ENCODE data around the gene TMEM151B.
A peak's percentile ranks its signal among the peaks of the same experiment; 100 is the strongest.

TMEM151B gene

DNA sequence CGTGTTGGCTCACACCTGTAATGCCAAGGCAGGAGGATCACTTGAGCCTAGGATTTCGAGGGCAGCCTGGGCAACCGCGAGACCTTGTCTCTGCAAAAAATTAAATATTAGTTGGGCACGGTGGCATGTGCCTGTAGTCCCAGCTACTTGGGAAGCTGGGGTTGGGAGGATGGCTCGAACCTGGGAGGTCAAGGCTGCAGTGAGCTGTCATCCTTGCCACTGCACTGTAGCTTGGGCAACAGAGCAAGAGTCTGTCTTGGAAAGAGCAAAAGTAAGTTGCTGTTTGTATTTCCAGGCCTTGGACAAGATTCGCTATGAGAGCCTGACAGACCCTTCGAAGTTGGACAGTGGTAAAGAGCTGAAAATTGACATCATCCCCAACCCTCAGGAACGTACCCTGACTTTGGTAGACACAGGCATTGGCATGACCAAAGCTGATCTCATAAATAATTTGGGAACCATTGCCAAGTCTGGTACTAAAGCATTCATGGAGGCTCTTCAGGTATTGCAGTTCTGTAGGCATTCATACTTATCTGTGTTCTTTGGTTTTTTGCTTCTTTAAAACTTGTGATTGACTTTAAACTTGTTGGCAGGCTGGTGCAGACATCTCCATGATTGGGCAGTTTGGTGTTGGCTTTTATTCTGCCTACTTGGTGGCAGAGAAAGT is 21.0 kb upstream of the TMEM151B start:
- no peak for FAIRE-seq
- TF ChIP-seq TAF1 (IDR thresholded peaks at IDR 0.05; ENCODE audit: low read depth, low read length) (no peak), POLR2A (IDR thresholded peaks at IDR 0.05; ENCODE audit: low read depth, low read length) (0 out of 2 replicates have a peak, but pooled peaks have one; percentile 30)

DNA sequence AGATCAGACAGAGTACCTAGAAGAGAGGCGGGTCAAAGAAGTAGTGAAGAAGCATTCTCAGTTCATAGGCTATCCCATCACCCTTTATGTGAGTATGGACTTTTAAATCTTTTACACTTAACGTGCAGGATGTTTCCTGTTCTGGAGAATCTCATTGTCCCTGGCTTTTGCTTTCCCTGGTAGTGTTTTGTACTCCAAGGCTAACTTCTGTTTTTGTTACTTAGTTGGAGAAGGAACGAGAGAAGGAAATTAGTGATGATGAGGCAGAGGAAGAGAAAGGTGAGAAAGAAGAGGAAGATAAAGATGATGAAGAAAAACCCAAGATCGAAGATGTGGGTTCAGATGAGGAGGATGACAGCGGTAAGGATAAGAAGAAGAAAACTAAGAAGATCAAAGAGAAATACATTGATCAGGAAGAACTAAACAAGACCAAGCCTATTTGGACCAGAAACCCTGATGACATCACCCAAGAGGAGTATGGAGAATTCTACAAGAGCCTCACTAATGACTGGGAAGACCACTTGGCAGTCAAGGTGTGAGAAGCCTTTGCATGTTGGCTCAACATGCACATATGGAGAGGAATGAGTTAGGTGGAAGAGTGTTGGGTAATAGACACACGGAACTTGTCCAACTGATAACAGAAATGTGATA is 20.1 kb upstream of the TMEM151B start:
- DNase-seq (ENCODE audit: insufficient read length, low spot score), result no peak
- FAIRE-seq, result no peak
- TF ChIP-seq PAX5 (IDR thresholded peaks at IDR 0.05; ENCODE audit: insufficient read depth, low read length, severe bottlenecking) (no peak), POLR2A (IDR thresholded peaks at IDR 0.05; ENCODE audit: low read depth, low read length) (no peak), POLR2AphosphoS5 (IDR thresholded peaks at IDR 0.05; ENCODE audit: low read depth, low read length) (no peak), SPI1 (IDR thresholded peaks at IDR 0.05; ENCODE audit: low read depth, low read length) (no peak), POU2F2 (IDR thresholded peaks at IDR 0.05; ENCODE audit: low read depth, low read length) (no peak), TAF1 (IDR thresholded peaks at IDR 0.05; ENCODE audit: low read depth, low read length) (no peak)

More for the DNA sequence above, 21.0 kb upstream of the TMEM151B start:
- DNase-seq (ENCODE audit: insufficient read length, low spot score), result no peak

DNA sequence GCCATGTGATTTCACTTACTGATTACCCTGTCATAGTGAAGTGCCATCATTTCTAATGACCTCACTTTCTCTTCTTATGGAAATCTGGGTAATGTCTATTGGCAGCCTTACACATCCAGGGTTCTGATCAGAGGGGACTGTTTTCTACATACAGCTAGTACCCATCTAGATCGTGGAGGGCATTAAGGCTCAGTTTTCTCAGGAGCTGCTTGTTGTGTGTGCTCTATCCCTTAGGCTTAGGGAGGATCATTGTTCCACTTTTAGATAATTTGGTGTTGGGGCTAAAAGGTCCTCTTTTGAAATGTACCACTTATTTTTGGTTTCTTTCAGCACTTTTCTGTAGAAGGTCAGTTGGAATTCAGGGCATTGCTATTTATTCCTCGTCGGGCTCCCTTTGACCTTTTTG is 19.5 kb upstream of the TMEM151B start:
- no peak for FAIRE-seq
- TF ChIP-seq TAF1 (IDR thresholded peaks at IDR 0.05; ENCODE audit: low read depth, low read length) (no peak), POLR2AphosphoS5 (IDR thresholded peaks at IDR 0.05; ENCODE audit: low read depth, low read length) (peak; percentile 42; the same call in 1 of the 2 replicates), SPI1 (IDR thresholded peaks at IDR 0.05; ENCODE audit: low read depth, low read length) (no peak), PAX5 (IDR thresholded peaks at IDR 0.05; ENCODE audit: insufficient read depth, low read length, severe bottlenecking) (no peak), POLR2A (IDR thresholded peaks at IDR 0.05; ENCODE audit: low read depth, low read length) (peak; percentile 50), POU2F2 (IDR thresholded peaks at IDR 0.05; ENCODE audit: low read depth, low read length) (no peak)
- no peak for DNase-seq (ENCODE audit: insufficient read length, low spot score)

DNA sequence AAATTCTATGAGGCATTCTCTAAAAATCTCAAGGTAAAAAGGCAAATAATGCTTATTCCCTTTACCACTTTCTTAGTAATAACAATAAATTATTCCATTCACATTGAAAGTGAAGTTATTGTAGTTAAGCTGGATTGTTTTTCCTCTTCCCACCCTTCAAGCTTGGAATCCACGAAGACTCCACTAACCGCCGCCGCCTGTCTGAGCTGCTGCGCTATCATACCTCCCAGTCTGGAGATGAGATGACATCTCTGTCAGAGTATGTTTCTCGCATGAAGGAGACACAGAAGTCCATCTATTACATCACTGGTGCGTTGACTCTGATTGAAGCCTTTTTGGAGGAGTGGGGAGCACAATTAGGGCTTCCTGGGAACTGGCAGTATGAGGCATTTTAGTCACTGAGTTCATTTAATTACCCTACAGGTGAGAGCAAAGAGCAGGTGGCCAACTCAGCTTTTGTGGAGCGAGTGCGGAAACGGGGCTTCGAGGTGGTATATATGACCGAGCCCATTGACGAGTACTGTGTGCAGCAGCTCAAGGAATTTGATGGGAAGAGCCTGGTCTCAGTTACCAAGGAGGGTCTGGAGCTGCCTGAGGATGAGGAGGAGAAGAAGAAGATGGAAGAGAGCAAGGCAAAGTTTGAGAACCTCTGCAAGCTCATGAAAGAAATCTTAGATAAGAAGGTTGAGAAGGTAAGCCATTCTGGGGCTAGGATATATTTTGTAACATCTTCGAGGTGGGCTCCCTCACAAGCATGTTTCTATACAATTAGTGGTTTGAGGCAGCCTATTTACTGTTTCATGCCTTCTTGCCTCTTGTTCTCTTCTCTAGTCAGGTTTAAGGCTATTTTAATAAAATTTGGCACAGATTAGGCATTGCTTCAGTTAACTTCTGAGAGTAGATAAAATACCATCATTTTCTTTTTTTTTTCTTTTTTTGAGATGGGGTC is 18.4 kb upstream of the TMEM151B start:
- no peak for TF ChIP-seq PAX5 (IDR thresholded peaks at IDR 0.05; ENCODE audit: insufficient read depth, low read length, severe bottlenecking)
- peak; percentile 62; the same call in 1 of the 2 replicates for TF ChIP-seq POLR2A (IDR thresholded peaks at IDR 0.05; ENCODE audit: low read depth, low read length)
- TF ChIP-seq TAF1 (IDR thresholded peaks at IDR 0.05; ENCODE audit: low read depth, low read length), result no peak
- no peak for DNase-seq (ENCODE audit: insufficient read length, low spot score)
- no peak for FAIRE-seq

DNA sequence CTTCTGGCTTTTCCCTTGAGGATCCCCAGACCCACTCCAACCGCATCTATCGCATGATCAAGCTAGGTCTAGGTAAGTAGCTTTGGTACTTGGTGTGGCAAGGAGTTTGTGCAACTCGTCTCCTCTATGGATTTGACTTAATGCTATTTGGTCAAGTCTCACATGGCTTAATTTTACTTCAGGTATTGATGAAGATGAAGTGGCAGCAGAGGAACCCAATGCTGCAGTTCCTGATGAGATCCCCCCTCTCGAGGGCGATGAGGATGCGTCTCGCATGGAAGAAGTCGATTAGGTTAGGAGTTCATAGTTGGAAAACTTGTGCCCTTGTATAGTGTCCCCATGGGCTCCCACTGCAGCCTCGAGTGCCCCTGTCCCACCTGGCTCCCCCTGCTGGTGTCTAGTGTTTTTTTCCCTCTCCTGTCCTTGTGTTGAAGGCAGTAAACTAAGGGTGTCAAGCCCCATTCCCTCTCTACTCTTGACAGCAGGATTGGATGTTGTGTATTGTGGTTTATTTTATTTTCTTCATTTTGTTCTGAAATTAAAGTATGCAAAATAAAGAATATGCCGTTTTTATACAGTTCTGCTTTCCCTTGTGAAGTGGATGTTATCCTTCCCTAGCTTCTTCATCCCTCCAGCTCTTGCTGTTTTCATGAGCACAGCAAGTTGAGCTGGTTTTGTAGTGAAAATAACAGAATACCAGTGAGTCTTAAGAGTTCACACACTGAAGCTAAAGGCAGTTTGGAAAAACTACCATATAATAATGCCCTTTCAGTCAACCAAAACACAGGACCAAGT is 16.7 kb upstream of the TMEM151B start:
- no peak for FAIRE-seq
- DNase-seq (ENCODE audit: insufficient read length, low spot score), result no peak
- TF ChIP-seq POLR2A (IDR thresholded peaks at IDR 0.05; ENCODE audit: low read depth, low read length), result peak; percentile 22; the same call in 1 of the 2 replicates
- TF ChIP-seq SPI1 (IDR thresholded peaks at IDR 0.05; ENCODE audit: low read depth, low read length), result no peak
- TF ChIP-seq POU2F2 (IDR thresholded peaks at IDR 0.05; ENCODE audit: low read depth, low read length), result peak; percentile 55; the same call in 1 of the 2 replicates
- TF ChIP-seq PAX5 (IDR thresholded peaks at IDR 0.05; ENCODE audit: insufficient read depth, low read length, severe bottlenecking), result no peak
- no peak for TF ChIP-seq TAF1 (IDR thresholded peaks at IDR 0.05; ENCODE audit: low read depth, low read length)
- TF ChIP-seq POLR2AphosphoS5 (IDR thresholded peaks at IDR 0.05; ENCODE audit: low read depth, low read length), result peak; percentile 20; the same call in 1 of the 2 replicates

DNA sequence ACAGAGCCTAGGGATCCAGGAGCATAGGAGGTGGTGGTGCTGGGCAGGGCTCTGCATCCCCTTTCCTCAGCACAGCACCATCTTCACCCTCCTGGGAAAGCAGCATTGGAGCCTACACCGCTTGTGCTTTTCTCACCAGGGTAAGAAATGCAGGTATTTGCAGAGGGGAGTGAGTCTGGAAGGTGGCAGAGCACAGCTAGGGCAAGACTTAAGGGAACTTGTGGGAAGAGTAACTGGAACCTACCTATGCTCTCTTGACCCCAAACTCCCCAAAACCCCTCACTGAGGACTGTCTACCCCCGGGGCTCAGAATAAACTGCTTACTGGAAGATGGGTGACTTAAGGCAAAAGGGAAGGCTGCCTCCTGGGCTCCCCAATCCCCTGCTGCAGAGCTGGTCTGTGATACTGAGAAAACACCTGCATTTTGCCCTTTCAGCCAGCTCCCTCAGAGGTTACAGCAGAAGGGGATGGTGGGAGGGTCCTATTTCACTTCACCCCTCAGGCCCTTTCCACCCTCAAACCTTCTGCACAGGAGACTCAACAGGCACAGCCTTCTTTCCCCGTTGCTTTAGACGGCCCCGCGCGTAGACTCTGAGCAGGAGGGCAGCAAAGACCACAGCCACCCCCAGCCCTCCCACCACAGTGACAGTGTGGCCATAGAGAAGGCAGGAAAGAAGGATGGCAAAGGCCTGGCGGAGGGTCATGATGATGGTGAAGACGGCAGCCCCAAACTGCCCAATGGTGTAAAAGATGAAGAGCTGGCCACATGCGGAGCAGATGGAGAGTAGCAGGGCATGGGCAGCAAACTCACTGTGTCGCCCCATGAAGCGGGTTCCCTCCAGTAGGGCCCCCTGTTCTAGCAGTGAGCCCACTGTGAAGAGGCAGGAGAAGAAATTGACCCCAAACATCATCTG is 15.8 kb upstream of the TMEM151B start:
- TF ChIP-seq SPI1 (IDR thresholded peaks at IDR 0.05; ENCODE audit: low read depth, low read length) (no peak), POU2F2 (IDR thresholded peaks at IDR 0.05; ENCODE audit: low read depth, low read length) (peak; percentile 55), POLR2A (IDR thresholded peaks at IDR 0.05; ENCODE audit: low read depth, low read length) (peak; percentile 65), POLR2AphosphoS5 (IDR thresholded peaks at IDR 0.05; ENCODE audit: low read depth, low read length) (0 out of 2 replicates have a peak, but pooled peaks have one; percentile 5), PAX5 (IDR thresholded peaks at IDR 0.05; ENCODE audit: insufficient read depth, low read length, severe bottlenecking) (no peak), TAF1 (IDR thresholded peaks at IDR 0.05; ENCODE audit: low read depth, low read length) (0 out of 2 replicates have a peak, but pooled peaks have one; percentile 35)
- DNase-seq (ENCODE audit: insufficient read length, low spot score), result no peak
- FAIRE-seq, result no peak

DNA sequence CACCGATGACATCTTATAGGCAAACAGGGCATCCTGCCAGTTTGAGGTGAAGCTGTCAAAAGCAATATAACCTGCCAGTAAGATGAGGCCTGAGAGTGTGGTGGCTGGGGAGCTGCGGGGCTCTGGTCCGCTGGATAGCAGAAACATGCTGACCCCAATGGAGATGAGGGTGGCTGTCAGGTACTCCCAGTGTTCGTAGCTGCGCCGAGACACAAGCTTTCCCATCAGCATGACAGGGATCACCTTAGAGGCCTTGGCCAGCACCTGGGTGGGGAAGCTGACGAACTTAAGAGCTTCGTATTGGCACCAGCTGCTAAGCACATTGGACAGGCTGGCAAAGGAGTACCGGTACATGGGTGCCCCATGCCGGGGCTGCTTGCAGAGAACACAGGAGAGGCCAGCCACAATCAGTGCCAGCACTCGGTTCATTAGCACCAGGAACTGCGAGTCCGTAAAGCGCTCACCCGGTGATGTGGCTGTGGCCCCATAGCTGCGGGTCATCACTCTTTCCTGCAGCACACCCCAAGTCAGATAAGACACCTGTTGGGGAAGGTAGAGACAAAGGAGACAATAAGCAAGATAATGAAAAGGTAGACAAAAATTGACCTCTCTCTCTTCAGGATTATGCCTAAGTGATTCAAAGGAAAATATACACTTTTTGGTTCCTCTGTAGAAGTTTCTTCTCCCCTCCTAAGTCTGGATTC is 15.0 kb upstream of the TMEM151B start:
- no peak for DNase-seq (ENCODE audit: insufficient read length, low spot score)
- no peak for FAIRE-seq
- TF ChIP-seq SPI1 (IDR thresholded peaks at IDR 0.05; ENCODE audit: low read depth, low read length) (no peak), POU2F2 (IDR thresholded peaks at IDR 0.05; ENCODE audit: low read depth, low read length) (peak; percentile 54; the same call in 1 of the 2 replicates), PAX5 (IDR thresholded peaks at IDR 0.05; ENCODE audit: insufficient read depth, low read length, severe bottlenecking) (no peak), POLR2A (IDR thresholded peaks at IDR 0.05; ENCODE audit: low read depth, low read length) (peak; percentile 69), POLR2AphosphoS5 (IDR thresholded peaks at IDR 0.05; ENCODE audit: low read depth, low read length) (peak; percentile 98), TAF1 (IDR thresholded peaks at IDR 0.05; ENCODE audit: low read depth, low read length) (0 out of 2 replicates have a peak, but pooled peaks have one; percentile 4)
